ENCODE data around the gene NUP153.

NUP153 gene

DNA sequence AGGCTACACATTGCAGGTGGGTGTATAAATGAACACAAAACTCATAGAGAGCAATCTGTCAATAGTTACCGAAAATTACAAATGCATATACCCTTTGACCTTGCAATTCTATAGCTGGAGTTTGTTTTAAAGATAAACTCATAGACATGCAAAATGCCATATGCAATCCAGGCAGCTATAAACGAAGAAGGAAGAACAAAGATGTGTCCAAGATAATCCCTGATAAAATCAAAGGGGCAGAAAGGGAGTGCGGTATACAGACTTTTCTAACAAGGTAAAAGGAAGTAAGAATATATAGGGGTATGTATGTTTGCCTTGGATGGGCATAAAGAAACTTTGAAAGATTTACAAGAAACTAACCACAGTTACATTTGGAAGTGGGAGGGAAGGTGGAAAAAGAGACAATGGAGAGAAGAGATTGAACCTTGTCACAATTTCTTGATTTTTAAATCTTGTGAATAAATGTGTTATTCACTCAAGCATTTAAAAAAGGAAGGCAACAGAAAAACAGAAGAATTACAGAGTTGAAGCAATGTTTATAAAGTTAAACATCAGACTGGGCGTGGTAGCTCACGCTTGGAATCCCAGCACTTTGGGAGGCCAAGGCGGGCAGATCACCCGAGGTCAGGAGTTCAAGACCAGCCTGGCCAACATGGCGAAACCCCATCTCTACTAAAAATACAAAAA, 76.8 kb downstream of the NUP153 start:
- no peak for TF ChIP-seq CTCF (conservative IDR thresholded peaks at IDR 0.05)
- H3K27ac ChIP-seq, result no peak overlapping the region

GRCh38 chr6:17628873-17629272, 77.9 kb downstream of the NUP153 start:
- no peak overlapping the region for H3K27ac ChIP-seq
- TF ChIP-seq CTCF (conservative IDR thresholded peaks at IDR 0.05), result no peak

DNA sequence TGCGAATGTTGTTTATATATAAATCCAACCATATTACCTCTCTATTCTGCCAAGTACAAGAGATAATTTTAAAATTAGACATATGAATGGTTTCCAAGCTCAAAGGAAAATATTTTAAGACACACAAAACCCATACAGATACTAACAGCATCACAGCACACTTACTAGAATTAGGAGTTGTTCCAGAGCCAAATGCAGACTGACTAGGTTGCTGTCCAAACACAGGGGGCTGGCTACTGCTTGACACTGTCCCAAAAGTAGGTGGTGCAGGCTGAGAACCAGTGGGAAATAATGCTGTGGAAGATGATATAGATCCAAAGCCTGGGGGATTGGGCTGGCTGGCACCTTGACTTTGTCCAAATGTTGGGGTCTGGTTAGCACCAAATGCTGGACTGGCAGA, 82.3 kb downstream of the NUP153 start:
- TF ChIP-seq CTCF (conservative IDR thresholded peaks at IDR 0.05), result no peak
- H3K27ac ChIP-seq, result no peak overlapping the region

GRCh38 chr6:17622144-17622543, 84.6 kb downstream of the NUP153 start:
- no peak overlapping the region for H3K27ac ChIP-seq
- no peak for TF ChIP-seq CTCF (conservative IDR thresholded peaks at IDR 0.05)

DNA sequence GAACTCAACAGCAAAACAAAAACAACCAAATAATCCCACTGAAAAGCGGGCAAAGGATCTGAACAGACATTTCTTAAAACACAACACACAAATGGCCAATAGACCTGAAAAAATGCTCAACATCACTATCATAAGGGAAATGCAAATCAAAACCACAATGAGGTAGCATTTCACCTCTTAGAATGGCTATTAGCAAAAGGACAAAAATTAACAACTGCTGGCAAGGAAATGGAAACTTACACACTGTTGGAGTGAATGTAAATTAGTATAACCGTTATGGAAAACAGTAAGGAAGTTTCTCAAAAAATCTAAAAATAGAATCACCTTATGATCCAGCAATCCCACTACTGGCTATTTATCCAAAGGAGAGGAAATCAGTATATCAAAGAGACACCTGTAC, 85.7 kb downstream of the NUP153 start:
- TF ChIP-seq CTCF (conservative IDR thresholded peaks at IDR 0.05), result no peak
- no peak overlapping the region for H3K27ac ChIP-seq

DNA sequence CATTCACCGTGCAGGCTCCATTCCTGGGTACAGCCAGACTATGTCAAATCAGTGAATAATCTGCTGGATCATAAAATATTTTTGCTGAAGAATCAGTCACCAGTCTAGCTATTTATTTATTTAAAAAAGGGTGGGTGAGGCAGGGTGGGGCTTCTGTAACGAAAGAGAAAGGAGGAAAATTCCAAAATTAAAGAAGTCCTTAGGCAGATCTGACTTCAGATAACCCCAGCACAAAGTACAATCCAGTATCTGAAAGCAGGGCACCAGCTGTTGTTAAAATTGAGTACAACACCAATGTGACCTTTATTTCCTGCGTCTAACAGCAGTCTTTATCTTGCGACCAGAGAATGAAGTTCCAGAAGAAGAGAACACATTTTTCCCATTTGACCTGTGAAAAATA, 90.9 kb downstream of the NUP153 start:
- no peak overlapping the region for H3K27ac ChIP-seq
- TF ChIP-seq CTCF (conservative IDR thresholded peaks at IDR 0.05), result no peak

DNA sequence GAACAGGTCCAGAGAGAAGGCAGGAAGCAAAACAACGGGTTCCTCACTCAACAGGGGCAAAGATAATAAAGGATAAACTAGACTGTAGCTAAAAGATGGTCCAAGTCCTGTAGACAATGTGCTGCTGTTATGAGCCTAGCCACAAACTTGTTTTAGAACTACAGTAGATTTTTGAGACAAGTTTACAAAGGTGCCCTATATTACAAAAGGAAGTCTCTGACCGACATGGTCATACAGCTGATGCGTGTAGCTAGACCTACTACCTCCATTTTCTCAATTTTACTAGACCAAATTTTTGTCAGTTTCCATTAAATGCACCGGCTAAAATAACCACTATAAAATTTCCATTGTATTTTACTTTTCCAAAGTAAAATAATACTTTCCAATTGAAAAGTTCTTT, 94.7 kb downstream of the NUP153 start:
- H3K27ac ChIP-seq, result no peak overlapping the region
- no peak for TF ChIP-seq CTCF (conservative IDR thresholded peaks at IDR 0.05)
